ENCODE data around the gene GNG8. TPM values are rescaled to one million over a fixed set of nuclear protein-coding genes. Genes with fewer than 3 reads are reported as not detected.

The GNG8 gene
- total RNA-seq, 1 donor from 2014 or later: not detected

DNA sequence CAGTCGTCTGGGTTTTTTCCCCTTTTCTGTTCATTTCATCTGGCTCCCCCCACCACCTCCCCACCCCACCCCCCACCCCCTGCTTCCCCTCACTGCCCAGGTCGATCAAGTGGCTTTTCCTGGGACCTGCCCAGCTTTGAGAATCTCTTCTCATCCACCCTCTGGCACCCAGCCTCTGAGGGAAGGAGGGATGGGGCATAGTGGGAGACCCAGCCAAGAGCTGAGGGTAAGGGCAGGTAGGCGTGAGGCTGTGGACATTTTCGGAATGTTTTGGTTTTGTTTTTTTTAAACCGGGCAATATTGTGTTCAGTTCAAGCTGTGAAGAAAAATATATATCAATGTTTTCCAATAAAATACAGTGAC is 25.6 kb downstream of the GNG8 start:
- FAIRE-seq (no peak), DNase-seq (ENCODE audit: low read depth) (no peak)
- Histone ChIP-seq H2AFZ (ENCODE audit: low read depth, low read length) (no peak overlapping the region), H3K9me3 (ENCODE audit: insufficient read depth, low read depth, low read length) (no peaks in the 10 kb centered on the region), H3K4me3 (ENCODE audit: insufficient read depth, low read depth, low read length) (no peak overlapping the region), H3K4me2 (ENCODE audit: low read length) (no peak overlapping the region), H3K36me3 (ENCODE audit: insufficient read depth, low read length) (peaks cover 32% of the 10 kb centered on the region), H4K20me1 (ENCODE audit: insufficient read depth, low read length) (peaks cover 69% of the 10 kb centered on the region), H3K27me3 (ENCODE audit: insufficient read depth, low read length) (no peaks in the 10 kb centered on the region), H3K4me1 (ENCODE audit: insufficient read depth, low read length) (no peaks in the 10 kb centered on the region), H3K9ac (ENCODE audit: low read length) (no peak overlapping the region), H3K27ac (ENCODE audit: low read depth, low read length) (no peak overlapping the region), H3K79me2 (ENCODE audit: insufficient read depth, low read length) (peaks cover 13% of the 10 kb centered on the region)
- Mint-ChIP-seq H3K4me3 (ENCODE audit: unreplicated experiment) (no peak overlapping the region), H3K27me3 (ENCODE audit: low read depth, unreplicated experiment) (no peaks in the 10 kb centered on the region), H3K36me3 (ENCODE audit: low read depth, unreplicated experiment) (peaks cover 30% of the 10 kb centered on the region), H3K4me1 (ENCODE audit: low read depth, unreplicated experiment) (peaks cover 12% of the 10 kb centered on the region), H3K9me3 (ENCODE audit: unreplicated experiment) (peaks cover 1% of the 10 kb centered on the region), H3K27ac (ENCODE audit: unreplicated experiment) (peak overlapping the region; percentile 41)
- TF ChIP-seq, protein P1, sequence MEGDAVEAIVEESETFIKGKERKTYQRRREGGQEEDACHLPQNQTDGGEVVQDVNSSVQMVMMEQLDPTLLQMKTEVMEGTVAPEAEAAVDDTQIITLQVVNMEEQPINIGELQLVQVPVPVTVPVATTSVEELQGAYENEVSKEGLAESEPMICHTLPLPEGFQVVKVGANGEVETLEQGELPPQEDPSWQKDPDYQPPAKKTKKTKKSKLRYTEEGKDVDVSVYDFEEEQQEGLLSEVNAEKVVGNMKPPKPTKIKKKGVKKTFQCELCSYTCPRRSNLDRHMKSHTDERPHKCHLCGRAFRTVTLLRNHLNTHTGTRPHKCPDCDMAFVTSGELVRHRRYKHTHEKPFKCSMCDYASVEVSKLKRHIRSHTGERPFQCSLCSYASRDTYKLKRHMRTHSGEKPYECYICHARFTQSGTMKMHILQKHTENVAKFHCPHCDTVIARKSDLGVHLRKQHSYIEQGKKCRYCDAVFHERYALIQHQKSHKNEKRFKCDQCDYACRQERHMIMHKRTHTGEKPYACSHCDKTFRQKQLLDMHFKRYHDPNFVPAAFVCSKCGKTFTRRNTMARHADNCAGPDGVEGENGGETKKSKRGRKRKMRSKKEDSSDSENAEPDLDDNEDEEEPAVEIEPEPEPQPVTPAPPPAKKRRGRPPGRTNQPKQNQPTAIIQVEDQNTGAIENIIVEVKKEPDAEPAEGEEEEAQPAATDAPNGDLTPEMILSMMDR (IDR thresholded peaks at IDR 0.05; ENCODE audit: insufficient read depth, low read depth, low read length): no peak
- no peak for TF ChIP-seq EZH2 (IDR thresholded peaks at IDR 0.05; ENCODE audit: insufficient read depth, low read length)

DNA sequence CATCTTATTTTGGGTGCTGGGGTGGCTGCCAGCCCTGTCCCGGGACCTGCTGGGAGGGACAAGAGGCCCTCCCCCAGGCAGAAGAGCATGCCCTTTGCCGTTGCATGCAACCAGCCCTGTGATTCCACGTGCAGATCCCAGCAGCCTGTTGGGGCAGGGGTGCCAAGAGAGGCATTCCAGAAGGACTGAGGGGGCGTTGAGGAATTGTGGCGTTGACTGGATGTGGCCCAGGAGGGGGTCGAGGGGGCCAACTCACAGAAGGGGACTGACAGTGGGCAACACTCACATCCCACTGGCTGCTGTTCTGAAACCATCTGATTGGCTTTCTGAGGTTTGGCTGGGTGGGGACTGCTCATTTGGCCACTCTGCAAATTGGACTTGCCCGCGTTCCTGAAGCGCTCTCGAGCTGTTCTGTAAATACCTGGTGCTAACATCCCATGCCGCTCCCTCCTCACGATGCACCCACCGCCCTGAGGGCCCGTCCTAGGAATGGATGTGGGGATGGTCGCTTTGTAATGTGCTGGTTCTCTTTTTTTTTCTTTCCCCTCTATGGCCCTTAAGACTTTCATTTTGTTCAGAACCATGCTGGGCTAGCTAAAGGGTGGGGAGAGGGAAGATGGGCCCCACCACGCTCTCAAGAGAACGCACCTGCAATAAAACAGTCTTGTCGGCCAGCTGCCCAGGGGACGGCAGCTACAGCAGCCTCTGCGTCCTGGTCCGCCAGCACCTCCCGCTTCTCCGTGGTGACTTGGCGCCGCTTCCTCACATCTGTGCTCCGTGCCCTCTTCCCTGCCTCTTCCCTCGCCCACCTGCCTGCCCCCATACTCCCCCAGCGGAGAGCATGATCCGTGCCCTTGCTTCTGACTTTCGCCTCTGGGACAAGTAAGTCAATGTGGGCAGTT is 26.2 kb downstream of the GNG8 start:
- H3K36me3 Mint-ChIP-seq (ENCODE audit: low read depth, unreplicated experiment): peaks cover 30% of the 10 kb centered on the region
- H3K9me3 Mint-ChIP-seq (ENCODE audit: unreplicated experiment): peaks cover 1% of the 10 kb centered on the region
- no peak overlapping the region for H3K4me3 ChIP-seq (ENCODE audit: insufficient read depth, low read depth, low read length)
- no peak overlapping the region for H3K27ac ChIP-seq (ENCODE audit: low read depth, low read length)
- peaks cover 19% of the 10 kb centered on the region for H3K79me2 ChIP-seq (ENCODE audit: insufficient read depth, low read length)
- H4K20me1 ChIP-seq (ENCODE audit: insufficient read depth, low read length): peaks cover 75% of the 10 kb centered on the region
- H3K27ac Mint-ChIP-seq (ENCODE audit: unreplicated experiment): no peak overlapping the region
- peaks cover 12% of the 10 kb centered on the region for H3K4me1 Mint-ChIP-seq (ENCODE audit: low read depth, unreplicated experiment)
- H3K27me3 ChIP-seq (ENCODE audit: insufficient read depth, low read length): no peaks in the 10 kb centered on the region
- TF ChIP-seq, protein P1 (IDR thresholded peaks at IDR 0.05; ENCODE audit: insufficient read depth, low read depth, low read length): no peak
- no peak for TF ChIP-seq EZH2 (IDR thresholded peaks at IDR 0.05; ENCODE audit: insufficient read depth, low read length)
- H3K27me3 Mint-ChIP-seq (ENCODE audit: low read depth, unreplicated experiment): no peaks in the 10 kb centered on the region
- H3K4me1 ChIP-seq (ENCODE audit: insufficient read depth, low read length): no peaks in the 10 kb centered on the region
- no peak overlapping the region for H2AFZ ChIP-seq (ENCODE audit: low read depth, low read length)
- FAIRE-seq (no peak), DNase-seq (ENCODE audit: low read depth) (no peak)
- H3K9me3 ChIP-seq (ENCODE audit: insufficient read depth, low read depth, low read length): no peaks in the 10 kb centered on the region
- peaks cover 32% of the 10 kb centered on the region for H3K36me3 ChIP-seq (ENCODE audit: insufficient read depth, low read length)
- no peak overlapping the region for H3K4me2 ChIP-seq (ENCODE audit: low read length)
- H3K4me3 Mint-ChIP-seq (ENCODE audit: unreplicated experiment): no peak overlapping the region
- H3K9ac ChIP-seq (ENCODE audit: low read length): no peak overlapping the region
